ENCODE data around the gene RUNX2. TPM values are rescaled to one million over a fixed set of nuclear protein-coding genes. Genes with fewer than 3 reads are reported as not detected.

The RUNX2 gene
- total and polyA plus RNA-seq, 2 experiments from 2014 or later, result 1.0 to 2.1 TPM

GRCh38 chr6:45679163-45679562 is 351.0 kb downstream of the RUNX2 start:
- Histone ChIP-seq H3K4me1 (ENCODE audit: insufficient read depth) (peaks cover 13% of the 10 kb centered on the region), H3K36me3 (replicated peaks; ENCODE audit: insufficient read depth, low read depth) (no peaks in the 10 kb centered on the region), H3K4me3 (no peak overlapping the region), H4K20me1 (ENCODE audit: insufficient read depth, poor library complexity, severe bottlenecking) (no peaks in the 10 kb centered on the region), H3K4me2 (no peak overlapping the region), H3K79me2 (no peaks in the 10 kb centered on the region), H3K9me2 (replicated peaks; ENCODE audit: insufficient read depth) (no peaks in the 10 kb centered on the region), H3K27me3 (no peaks in the 10 kb centered on the region), H2AFZ (no peak overlapping the region), H3K9me3 (ENCODE audit: low read depth) (no peaks in the 10 kb centered on the region), H3K27ac (no peak overlapping the region)
- 88% methylated on average over 5 of the region's 5 CpGs for WGBS (ENCODE audit: low lambda C conversion rate, missing lambda C conversion rate)
- no peak for DNase-seq (ENCODE audit: low spot score)
- TF ChIP-seq EZH2phosphoT487 (IDR thresholded peaks at IDR 0.05; ENCODE audit: low read depth, severe bottlenecking, unreplicated experiment), result no peak
- TF ChIP-seq EZH2 (IDR thresholded peaks at IDR 0.05; ENCODE audit: borderline replicate concordance), result no peak
- TF ChIP-seq, protein P1, sequence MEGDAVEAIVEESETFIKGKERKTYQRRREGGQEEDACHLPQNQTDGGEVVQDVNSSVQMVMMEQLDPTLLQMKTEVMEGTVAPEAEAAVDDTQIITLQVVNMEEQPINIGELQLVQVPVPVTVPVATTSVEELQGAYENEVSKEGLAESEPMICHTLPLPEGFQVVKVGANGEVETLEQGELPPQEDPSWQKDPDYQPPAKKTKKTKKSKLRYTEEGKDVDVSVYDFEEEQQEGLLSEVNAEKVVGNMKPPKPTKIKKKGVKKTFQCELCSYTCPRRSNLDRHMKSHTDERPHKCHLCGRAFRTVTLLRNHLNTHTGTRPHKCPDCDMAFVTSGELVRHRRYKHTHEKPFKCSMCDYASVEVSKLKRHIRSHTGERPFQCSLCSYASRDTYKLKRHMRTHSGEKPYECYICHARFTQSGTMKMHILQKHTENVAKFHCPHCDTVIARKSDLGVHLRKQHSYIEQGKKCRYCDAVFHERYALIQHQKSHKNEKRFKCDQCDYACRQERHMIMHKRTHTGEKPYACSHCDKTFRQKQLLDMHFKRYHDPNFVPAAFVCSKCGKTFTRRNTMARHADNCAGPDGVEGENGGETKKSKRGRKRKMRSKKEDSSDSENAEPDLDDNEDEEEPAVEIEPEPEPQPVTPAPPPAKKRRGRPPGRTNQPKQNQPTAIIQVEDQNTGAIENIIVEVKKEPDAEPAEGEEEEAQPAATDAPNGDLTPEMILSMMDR (IDR thresholded peaks at IDR 0.05; ENCODE audit: poor library complexity), result no peak

GRCh38 chr6:45679631-45680030 is 351.5 kb downstream of the RUNX2 start:
- H3K79me2 ChIP-seq, result no peaks in the 10 kb centered on the region
- TF ChIP-seq EZH2phosphoT487 (IDR thresholded peaks at IDR 0.05; ENCODE audit: low read depth, severe bottlenecking, unreplicated experiment) (no peak), EZH2 (IDR thresholded peaks at IDR 0.05; ENCODE audit: borderline replicate concordance) (no peak)
- TF ChIP-seq, protein P1 (IDR thresholded peaks at IDR 0.05; ENCODE audit: poor library complexity), result no peak
- no peaks in the 10 kb centered on the region for H4K20me1 ChIP-seq (ENCODE audit: insufficient read depth, poor library complexity, severe bottlenecking)
- no peak for DNase-seq (ENCODE audit: low spot score)
- 93% methylated on average over 2 of the region's 2 CpGs for WGBS (ENCODE audit: low lambda C conversion rate, missing lambda C conversion rate)
- no peak overlapping the region for H3K4me3 ChIP-seq
- H3K27ac ChIP-seq, result no peak overlapping the region
- H3K4me2 ChIP-seq, result no peak overlapping the region
- no peaks in the 10 kb centered on the region for H3K9me2 ChIP-seq (replicated peaks; ENCODE audit: insufficient read depth)
- no peaks in the 10 kb centered on the region for H3K27me3 ChIP-seq
- peaks cover 13% of the 10 kb centered on the region for H3K4me1 ChIP-seq (ENCODE audit: insufficient read depth)
- no peak overlapping the region for H2AFZ ChIP-seq
- no peaks in the 10 kb centered on the region for H3K9me3 ChIP-seq (ENCODE audit: low read depth)
- H3K36me3 ChIP-seq (replicated peaks; ENCODE audit: insufficient read depth, low read depth), result no peaks in the 10 kb centered on the region

DNA sequence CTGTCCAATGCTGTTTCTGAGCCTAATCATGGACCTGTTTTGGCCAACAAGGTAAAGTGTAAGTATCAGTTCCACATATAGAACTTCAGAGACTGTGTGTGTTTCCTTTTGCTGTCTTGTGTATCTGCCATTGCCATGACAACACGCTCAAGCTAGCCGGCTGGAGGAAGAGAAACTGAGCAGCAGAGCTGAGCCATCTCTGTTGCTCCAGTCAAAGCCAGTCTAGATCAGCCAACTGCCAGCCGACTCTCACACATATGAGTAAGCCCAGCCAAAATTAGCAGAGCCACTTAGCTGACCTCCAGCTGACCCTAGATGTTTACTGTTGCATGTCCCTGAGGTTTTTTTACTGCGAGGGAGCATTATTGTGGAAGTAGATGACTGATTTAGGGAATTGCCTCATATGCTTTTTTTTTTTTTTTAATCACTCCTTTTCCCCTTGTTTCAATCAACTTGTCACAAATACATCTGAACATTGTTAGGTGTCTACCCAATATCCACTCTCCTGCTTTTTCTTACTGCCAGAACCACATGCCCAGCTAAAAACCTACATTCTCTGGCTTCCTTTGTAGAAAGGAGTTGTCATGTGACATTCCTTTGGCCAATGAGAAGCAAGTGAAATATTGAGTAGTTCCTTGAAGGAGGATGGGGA is 353.9 kb downstream of the RUNX2 start:
- H3K4me2 ChIP-seq, result no peak overlapping the region
- peaks cover 13% of the 10 kb centered on the region for H3K4me1 ChIP-seq (ENCODE audit: insufficient read depth)
- no peak for DNase-seq (ENCODE audit: low spot score)
- no peak overlapping the region for H2AFZ ChIP-seq
- H3K9me3 ChIP-seq (ENCODE audit: low read depth), result no peaks in the 10 kb centered on the region
- WGBS (ENCODE audit: low lambda C conversion rate, missing lambda C conversion rate), result 67% methylated on average over 4 of the region's 4 CpGs
- H3K36me3 ChIP-seq (replicated peaks; ENCODE audit: insufficient read depth, low read depth), result no peaks in the 10 kb centered on the region
- no peaks in the 10 kb centered on the region for H3K9me2 ChIP-seq (replicated peaks; ENCODE audit: insufficient read depth)
- H3K4me3 ChIP-seq, result no peak overlapping the region
- no peaks in the 10 kb centered on the region for H3K27me3 ChIP-seq
- no peaks in the 10 kb centered on the region for H3K79me2 ChIP-seq
- no peak for TF ChIP-seq EZH2 (IDR thresholded peaks at IDR 0.05; ENCODE audit: borderline replicate concordance)
- TF ChIP-seq, protein P1 (IDR thresholded peaks at IDR 0.05; ENCODE audit: poor library complexity), result no peak
- no peak for TF ChIP-seq EZH2phosphoT487 (IDR thresholded peaks at IDR 0.05; ENCODE audit: low read depth, severe bottlenecking, unreplicated experiment)
- no peaks in the 10 kb centered on the region for H4K20me1 ChIP-seq (ENCODE audit: insufficient read depth, poor library complexity, severe bottlenecking)
- H3K27ac ChIP-seq, result no peak overlapping the region

Measured in hepatocyte (in vitro differentiated cells).